Effector CD4-positive, alpha-beta T cell (primary cell): ENCODE results near the gene MC4R.

Experiments
- DNase-seq: peaks from one replicate; pipeline ENCODE4 v3.0.0-alpha.2; 2020

The MC4R gene

DNA sequence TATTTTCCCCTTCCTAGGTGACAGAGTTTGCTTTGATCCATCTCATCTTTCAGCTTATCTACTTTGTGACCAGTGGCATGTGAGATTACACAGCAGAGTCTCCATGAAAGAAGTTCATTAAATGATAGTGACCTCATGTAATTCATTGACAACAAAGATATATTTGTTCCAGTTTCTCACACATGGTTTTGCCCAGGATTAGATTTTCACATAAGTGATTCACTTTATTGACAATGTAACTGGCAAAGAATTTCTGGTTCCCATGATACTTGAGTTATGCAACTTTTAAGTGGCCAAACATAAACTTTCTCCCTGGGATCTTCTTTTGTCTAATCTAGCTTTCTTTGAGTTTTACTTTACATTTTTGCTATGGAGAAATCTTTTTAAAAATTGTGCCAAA lies 50.0 kb downstream of the MC4R start:
- no peak for DNase-seq
